Gastroesophageal sphincter (tissue), 3 donors: Measurements from ENCODE around the gene SPAG16.

ENCODE experiments used
- CTCF ChIP-seq, 4 experiments: fragments of 200-600 bp in 2 of 4; fragments of 450-650 bp in 2 of 4; sonication (generic) in 1 of 4; IDR thresholded peaks; one replicate each; pipeline ENCODE4 v1.5.1; 2017 to 2019; ENCODE audit warnings: antibody characterized with exemption in 4 of 4, mild to moderate bottlenecking in 2 of 4, moderate library complexity in 2 of 4
- EP300 ChIP-seq: sonication (generic); formaldehyde crosslinking; IDR thresholded peaks from one replicate; pipeline ENCODE4 v1.6.1; 2017; ENCODE audit warnings: antibody characterized with exemption, mild to moderate bottlenecking
- POLR2A ChIP-seq, 2 donors: fragments of 450-650 bp; IDR thresholded peaks; one replicate each; pipeline ENCODE4 v1.6.1; 2017; ENCODE audit warnings: antibody characterized with exemption in 2 of 2, mild to moderate bottlenecking in 2 of 2, moderate library complexity in 1 of 2
- POLR2AphosphoS5 ChIP-seq: sonication (generic); formaldehyde crosslinking; IDR thresholded peaks from one replicate; pipeline ENCODE4 v1.6.1; 2017; ENCODE audit warnings: antibody characterized with exemption

- no peak for TF ChIP-seq CTCF (IDR thresholded peaks at IDR 0.05)
- TF ChIP-seq EP300: no peak
- TF ChIP-seq POLR2A (IDR thresholded peaks at IDR 0.05): no peak
- TF ChIP-seq POLR2AphosphoS5: no peak
These were observed 750.2 kb downstream of the SPAG16 start for GRCh38 chr2:214034417-214034816.
